Pons (tissue), 1 donor: ENCODE data around the gene RAB22A.
A peak's percentile ranks its signal among the peaks of the same experiment; 100 is the strongest.

Source experiments
- DNase-seq: peaks from one replicate; pipeline ENCODE4 v3.0.0-alpha.2; 2016; ENCODE audit warnings: low spot score

RAB22A gene, protein sequence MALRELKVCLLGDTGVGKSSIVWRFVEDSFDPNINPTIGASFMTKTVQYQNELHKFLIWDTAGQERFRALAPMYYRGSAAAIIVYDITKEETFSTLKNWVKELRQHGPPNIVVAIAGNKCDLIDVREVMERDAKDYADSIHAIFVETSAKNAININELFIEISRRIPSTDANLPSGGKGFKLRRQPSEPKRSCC

DNA sequence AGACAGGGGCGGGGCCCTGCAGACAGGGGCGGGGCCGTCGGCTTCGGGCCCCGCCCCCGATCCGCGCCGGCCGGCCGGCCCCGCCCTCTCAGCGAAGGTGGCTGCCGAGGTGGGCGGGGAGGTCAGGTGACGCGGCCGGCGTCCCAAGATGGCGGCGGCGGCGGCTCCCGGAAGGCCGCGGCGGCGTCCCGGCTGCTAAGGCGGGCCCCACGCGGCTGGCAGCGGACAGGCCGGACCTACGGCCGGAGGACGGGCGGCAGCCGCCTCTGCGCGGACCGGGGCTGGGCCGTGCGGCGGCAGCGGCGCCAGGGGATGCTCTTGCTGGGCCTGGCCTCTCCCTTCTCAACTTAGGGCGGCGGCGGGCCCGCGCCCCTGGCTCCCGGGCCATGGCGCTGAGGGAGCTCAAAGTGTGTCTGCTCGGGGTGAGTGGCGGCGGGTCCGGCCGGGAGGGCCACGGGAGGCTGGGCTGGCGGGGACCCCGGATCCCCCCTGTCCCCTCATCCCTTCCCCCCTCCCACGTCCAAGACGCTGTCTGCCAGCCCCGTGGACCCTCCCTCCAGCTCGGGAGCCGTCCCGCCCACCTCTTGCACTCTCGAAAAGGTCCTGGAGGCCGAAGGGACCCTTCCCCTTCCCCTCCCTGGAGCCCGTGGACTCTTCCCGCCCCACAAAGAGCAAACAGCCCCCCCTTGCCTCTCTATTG is at the start of gene RAB22A:
Gene RAB22A, plus strand, starts transcription at position 125 of the 700 bp plus-strand sequence. Its CDS starts 262 bp downstream, at position 387.
- peak; percentile 57 for DNase-seq

DNA sequence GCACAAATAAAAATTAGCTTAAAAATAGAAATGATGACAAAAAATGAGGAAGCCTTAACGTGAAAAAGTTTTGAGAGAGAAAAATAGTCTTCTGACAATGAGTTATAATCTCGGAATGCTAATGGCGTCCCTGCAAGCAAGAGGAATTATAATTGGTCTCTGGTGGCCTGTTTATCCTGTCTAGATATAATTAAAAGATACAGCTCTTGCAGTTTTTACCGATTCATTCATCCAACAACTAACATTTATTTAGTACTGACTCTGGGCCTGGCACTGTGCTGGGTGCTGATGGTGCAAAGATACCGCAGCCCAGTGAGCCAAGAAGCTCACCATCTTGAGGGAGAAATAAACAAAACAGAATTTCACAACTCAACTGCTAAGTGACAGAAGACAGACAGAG is 49.5 kb upstream of the RAB22A start:
- DNase-seq: no peak

DNA sequence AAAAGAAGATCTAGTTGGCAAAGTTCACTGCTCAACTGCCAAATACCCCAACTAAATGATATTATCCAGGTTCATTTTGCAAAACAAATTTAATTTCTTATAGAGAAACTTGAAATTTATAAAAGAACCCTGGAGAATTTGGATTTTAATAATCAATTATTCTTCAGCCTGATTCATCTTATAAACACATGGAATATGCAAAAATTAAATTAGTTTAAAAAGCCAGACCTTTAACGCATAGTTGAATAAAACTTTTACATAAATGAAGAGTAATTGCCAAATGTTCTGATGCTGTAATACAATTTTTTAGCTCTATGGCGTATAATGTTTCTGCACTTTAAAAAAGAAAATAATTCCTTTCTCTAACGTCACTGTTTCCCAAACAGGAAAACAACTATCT is 47.9 kb upstream of the RAB22A start:
- DNase-seq: no peak

DNA sequence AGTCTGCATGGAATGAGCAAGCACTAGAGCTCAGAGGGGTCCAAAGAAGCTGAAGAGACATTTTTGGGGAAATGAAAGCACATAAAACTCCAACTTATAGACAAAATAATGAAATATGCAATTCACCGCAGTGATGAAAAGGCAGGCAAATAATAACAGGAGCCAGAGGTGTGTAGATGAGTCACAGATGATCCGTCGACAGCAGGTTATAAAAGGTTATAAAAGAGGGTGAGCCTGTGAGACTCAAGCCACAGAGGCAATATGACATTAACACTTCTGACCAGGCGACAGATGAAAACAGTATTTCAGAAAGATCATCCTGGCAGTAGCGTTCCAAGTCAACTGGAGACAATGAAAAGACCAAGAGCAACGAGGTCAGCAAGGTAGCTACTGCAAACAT is 45.2 kb upstream of the RAB22A start:
- no peak for DNase-seq

DNA sequence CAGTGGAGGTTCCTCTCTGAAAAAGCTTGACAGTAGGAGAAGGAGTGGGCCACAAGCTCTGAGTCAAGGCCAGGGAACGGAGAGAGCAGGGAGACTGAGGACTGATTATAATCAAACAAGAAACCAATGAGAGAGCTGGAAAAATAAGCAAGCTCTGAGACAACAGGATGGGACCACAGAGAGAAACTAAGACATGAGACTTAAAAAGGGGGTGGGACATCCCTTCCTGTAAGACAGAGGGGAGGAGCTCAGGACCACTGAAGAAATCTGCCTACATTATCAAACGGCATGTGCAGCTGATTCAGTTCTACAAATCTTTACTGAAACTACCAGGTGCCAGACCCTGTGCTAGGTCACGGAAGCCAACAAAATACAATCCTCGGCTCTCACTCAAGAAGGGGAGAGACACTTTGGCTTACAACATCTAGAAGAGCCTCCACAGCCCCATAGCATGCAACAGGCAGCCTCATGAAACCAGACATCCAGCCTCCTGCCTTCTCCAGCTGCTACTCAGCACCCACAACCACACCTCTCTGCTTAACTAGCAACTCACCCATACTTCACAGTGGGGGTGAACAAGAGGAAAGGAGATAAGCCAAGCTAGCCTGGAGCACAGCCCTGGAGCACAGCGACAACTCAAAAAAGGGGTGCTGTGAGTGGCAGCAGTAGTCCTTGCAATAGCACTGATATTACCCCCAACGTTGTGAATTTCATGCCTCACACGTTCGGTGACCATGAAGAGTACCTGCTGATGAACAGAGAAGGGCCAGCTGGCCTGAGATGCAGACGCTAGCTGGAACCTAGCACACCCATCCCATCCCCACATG is 41.9 kb upstream of the RAB22A start:
- no peak for DNase-seq

DNA sequence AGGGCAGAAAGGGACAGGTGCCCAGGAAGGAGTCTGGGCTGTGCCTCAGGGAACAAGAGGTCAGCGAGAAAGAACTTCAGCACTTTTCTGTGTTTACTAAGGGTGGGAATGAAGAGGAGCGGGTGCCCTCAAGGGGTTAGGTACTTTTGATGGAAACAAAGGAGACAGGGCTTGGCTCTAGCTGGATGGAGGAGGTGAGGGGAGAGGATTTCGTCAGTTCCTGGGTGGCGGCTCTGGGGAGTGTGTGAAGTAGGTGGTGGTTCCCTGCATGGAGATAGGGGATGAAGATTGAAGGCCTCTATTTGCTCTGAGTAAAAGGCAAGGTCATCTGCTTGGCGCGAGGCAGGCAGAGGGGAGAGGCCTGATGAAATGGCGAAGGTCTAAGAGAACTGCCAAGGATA is 41.1 kb upstream of the RAB22A start:
- DNase-seq: no peak

DNA sequence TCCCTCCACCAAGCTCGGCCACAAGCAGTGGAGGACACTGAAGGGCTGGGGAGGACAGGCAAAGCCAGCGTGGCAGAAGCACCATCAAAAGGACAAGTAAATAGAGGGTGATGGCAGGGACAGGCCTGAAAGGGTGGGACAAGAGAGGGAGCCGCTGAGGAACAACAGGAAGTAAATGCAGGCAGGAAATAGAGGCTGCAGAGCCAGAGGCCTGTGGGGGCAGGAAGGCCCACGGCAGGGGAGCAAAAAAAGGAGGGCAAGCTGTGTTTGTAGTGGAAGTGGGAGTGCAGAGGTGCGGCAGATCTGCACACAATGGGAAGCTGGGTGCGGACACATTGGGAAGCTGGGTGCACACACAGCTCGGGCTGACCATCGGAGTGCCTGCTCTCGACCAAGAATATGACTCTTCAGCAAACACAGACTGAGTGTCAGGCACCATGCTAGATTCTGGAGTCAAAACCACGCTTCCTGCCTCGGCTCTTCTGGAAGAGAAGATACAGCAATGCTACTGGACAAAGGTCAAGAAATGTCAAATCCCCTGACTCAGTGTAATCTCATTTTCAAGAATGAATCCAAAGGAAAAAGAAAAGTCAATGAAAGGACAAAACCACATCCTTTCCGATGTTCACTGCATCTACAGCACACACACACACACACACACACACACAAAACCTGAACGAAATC is 40.4 kb upstream of the RAB22A start:
- DNase-seq: no peak

DNA sequence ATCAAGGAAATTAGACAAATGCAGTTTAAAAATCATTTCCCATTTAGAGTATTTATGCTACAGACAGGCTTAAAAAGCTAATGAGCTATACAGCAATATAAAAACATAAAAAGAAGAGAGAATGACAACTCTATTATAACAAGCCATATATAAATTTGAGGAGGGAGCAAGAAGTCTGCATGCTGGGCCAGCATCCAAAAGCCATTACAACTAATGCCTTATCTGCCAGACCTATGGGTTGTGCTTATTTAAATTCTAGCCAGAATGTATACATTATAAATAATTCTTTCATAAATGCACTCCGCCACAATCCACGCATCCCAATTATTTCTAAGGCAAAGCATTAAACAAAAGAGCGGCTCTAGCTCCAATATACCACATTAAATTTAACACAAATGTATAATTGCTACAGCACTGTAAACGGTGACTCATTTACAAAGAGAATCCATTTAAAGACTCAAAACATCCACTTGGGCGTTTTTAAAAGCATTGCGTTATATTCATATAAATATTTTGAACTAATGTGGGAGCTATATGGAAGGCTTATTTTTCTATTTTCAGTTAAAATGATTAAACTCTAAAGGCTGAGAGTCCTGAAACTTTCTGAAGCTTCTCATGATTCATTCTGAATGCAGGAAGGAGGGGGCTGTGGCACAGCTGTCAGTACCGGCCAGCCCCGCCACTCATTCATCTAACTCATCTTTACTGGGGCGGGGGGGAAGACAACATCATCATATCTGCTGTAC is 37.7 kb upstream of the RAB22A start:
- DNase-seq: no peak

DNA sequence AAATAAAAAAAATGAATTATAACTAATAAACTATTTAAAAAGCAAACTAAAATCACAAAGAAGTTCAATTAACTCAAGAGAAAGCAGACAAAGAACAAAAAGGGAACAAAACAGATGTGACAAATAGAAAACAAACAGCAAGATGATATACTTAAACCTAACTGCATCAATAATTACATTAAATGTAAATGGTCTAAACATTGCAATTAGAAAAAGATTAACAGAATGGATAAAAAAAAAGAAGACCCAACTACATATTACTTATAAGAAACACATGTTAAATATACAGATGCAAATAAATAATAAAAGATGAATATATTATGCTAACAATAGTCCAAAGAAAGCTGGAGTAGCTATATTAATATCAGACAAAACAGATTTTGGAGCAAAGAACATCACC is 35.1 kb upstream of the RAB22A start:
- DNase-seq: no peak

DNA sequence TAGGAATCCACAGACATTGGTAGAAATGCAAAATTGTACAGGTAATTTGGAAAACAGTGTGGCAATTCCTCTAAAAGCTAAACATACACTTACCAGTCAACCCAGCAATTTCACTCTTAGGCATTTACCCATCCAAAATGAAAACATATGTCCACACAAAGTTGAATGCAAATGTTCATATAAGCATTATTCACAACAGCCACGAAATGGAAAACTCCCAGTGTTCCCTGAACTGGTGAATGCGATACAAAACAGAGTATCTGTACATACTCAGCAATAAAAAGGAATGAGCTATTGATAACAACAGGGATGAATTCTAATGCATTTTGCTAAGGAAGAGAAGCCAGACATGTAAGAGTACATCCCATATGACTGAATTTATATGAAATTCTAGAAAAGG is 32.4 kb upstream of the RAB22A start:
- DNase-seq: no peak

DNA sequence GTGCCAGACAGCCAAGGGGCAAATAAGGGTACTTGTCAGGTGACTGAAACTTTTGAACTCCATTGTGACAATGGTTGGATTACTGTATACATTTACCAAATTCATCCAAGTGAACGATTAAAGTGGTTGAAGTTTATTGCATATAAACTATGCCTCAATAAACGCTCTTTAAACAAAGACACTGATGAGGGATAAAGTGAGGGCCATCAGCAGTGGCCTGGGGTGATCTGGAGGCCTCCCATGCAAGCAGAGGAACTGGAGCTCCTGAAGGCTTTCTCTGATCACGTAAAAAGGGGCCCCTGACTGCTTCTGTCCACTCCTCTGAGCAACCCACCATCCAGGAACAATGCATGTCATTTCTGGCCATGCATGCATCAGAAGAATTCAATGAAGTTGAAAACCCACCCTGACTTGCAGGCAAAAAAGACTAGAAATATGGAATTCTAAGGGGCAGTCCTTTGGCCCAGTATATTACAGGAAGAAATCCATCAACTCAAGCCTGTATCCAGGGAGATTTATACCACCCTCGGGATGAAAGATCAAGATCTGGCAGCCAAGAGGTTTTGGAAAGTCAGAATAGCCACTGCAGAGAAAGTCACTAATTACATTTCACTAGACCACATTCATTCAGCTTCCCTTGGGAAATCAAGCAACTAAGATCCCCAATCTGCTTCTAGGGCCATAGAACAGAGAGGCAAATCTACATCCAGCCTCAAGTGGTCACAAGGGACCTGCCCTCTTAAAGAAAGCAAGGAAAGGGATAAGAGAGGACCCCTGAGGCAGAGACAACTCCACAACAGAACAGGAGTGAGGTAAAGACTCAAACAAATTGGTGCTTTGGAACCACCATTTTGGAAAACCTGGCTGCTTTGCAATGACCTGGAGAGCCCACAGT is 31.7 kb upstream of the RAB22A start:
- DNase-seq: no peak

DNA sequence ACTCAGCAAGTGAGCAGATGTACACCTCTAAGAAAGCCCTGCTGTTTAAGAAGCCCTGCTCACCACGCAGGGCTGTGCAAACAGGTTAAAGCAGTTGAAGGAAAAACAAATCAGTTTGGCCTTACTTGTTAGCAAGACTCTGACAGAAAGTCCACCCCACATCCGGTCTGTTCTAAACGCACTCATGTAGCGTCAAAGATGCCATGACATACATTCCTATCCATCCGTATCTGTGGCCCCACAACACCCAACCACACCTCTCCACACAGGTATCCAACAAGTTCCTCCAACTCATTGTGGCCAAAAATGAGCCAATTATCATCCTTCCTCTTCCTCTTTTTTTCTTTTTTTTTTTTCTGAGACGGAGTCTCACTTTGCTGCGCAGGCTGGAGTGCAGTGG is 22.8 kb upstream of the RAB22A start:
- no peak for DNase-seq

DNA sequence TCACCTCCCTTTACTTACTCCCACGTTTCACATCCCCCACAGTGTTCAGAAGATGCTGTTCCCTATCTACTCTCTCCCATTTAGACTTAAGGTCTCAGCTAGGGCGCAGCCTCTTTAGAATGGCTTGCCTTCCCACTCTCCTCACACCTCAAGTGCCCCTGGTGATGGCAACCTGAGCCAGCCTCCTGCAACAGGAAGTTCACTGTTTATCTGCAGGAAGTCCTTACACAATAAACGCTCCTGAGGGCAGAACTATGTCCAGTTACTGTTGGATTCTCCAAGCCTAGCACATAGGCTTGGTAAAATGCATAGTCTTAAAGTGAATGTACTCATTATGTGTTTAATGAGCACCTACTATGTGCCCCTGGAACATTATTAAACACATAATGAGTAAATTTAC is 21.9 kb upstream of the RAB22A start:
- no peak for DNase-seq

DNA sequence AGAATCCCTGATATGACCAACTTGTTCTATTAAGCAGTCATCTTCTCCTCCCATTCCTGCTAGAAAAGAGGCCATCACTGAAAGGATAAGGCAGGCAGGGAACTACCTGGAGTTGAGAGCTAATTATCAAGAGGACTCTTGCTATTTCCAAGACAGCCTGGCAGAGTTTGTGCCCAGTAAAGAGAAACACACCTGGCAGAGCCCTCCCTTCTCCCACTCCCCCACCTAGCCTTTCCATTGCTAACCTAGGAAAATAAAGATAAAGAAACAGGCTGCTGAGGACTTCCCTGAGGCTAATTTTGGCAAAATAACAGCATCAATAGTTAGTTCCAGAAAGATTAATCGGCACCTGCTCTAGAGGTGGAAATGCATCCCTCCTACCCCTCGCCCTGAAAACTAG is 20.4 kb upstream of the RAB22A start:
- no peak for DNase-seq

DNA sequence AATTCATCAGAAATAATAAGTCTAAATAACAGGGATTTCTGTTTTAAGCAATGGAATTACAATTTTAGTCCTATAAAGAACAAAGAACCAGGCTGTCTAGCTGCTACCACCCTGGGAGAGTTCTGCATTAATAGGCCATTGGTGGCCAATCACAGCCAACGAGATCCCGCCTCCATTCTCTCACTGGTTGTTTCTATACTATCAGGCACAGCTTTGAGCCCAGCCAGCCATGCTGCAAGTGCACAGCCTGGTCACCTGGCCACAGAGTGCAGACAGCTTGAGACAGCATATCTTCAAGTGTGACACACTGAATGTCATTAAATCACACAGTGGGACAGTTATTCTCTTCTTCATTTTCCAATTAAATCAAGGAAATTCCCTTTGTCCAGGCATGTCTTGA is 16.1 kb upstream of the RAB22A start:
- DNase-seq: peak; percentile 91

DNA sequence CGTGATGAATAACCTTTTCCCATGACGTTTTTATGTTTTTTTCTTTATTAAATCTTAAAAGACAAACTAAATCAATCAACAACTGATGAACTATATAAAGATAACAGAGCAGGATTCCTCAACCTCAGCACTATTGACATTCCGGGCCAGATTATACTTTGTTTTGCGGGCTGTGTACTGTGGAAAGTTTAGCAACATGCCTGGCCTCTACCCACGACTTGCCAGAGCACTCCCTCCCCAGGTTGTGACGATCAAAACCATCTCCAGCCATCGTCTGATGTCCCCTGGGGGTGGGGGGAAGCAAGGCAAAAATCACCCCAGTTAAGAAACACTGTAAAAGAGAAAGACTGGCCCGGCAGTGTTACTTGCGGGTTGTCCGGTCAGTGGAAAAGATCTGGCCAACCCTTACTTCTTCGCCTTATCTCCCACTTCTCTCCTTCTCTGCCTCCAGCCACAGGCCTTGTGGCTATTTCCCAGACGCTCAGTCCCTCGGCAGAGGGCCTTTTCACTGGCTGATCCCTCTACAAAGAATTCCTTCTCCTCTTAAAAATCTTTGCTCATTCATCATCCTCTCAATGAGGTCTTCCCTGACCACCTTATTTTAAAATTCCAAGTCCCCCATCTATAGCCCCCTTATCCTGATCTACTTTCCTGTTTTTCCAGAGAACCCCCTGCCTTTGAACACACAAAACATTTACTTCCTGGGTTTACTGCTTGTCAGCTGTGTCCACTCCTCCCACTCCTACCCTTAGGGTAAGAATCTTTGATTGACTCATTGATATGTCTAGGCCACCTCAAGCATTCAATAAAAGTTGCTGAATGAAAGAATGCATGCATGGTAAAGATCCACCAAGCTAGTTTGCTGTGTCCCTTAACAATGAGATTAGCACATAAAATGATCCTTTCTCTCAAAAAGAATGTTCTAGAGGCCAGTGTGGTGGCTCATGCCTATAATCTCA is 14.7 kb upstream of the RAB22A start:
- DNase-seq: no peak

DNA sequence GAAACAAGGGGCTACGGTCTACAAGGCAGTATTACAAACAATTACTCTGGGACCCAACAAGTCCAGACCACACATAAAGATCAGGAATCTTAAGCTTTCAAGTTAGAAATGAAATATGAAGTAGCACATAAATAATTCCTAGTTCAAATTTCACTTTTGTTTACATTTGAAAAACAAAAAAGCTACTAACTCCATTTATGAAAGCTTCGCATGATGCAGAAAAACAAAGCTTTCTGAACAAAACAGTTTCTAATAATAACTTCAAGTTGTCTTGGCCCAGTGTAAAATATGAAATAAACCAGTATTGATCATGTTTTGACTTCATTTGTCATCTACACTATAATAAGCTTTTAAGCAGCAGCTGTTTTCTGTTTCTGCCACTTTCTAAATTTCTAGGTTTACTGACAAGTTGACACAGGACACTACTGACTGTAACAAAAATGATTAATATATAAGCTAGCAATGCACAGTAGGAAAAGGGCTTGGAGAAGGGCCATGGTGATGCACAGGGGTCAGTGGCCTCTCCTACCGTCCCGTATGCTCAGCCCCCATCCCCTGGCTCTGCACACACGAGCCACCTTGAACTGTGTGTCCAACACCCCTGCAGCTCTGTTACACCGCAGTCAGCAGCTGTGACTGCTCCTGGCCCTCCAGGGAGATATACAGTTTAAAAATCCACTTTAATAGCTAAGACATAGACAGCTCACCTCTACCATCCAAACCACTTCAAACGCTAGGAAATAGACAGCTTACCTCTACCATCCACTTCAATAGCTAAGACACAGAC is 13.3 kb upstream of the RAB22A start:
- no peak for DNase-seq

DNA sequence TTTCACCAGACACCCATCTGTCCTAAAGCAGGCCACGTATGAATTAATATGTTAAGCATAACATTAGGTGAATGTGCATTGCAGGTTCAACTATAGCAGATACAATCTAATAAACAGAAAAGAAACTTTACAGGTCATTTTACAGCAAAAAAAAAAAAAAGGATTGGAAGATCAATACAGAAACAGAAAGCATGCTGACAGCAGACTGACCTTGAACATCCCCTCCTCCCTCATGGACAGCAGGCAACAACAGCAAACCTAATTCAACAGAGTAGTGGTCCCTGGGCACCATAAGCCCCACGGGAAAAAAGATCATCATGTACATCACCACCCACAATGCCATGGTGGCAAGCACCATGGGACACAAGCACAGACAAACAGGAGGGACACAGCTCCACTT is 12.1 kb upstream of the RAB22A start:
- DNase-seq: no peak

DNA sequence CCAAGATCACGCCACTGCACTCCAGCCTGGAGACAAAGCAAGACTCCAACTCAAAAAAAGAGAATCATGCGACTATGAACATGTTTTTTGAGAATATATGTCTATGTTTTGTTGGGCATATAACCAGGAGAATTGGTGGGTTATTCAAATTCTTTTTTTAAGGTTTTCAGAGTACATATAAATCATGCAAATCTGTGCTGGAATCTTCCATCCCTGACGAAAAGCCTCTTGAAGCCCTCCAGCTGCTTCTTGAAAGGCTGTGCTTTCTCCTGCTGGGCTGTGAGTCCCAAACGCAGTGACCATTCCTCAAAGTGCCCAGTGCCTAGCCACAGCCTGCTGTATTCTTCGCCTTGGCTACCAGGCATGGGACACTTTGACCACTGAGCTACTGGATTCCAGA is 9.2 kb upstream of the RAB22A start:
- no peak for DNase-seq
